K562 (cell line): Measurements from ENCODE around the gene HOXA5. TPM values are rescaled to one million over a fixed set of nuclear protein-coding genes. Genes with fewer than 3 reads are reported as not detected.

ENCODE experiments used
- HMGN3 ChIP-seq: IDR thresholded peaks from 2 replicates; pipeline ENCODE4 v1.6.1; 2011; ENCODE audit warnings: borderline replicate concordance, low read depth, mild to moderate bottlenecking, mixed read lengths, low read length; ENCODE audit not compliant: insufficient read length; ENCODE audit errors: extremely low read depth
- MAZ ChIP-seq, 2 experiments: fragments of 450-650 bp in 1 of 2; sonication (generic) in 1 of 2; formaldehyde crosslinking; IDR thresholded peaks in 1 of 2; conservative IDR thresholded peaks in 1 of 2; 2 replicates each; pipeline versions ENCODE4 v1.4.0 to v1.5.0; 2020; ENCODE audit warnings: mild to moderate bottlenecking in 1 of 2, missing genetic modification reagents in 1 of 2
- MTA3 ChIP-seq: fragments of 450-650 bp; formaldehyde crosslinking; IDR thresholded peaks from 2 replicates; pipeline ENCODE4 v1.6.1; 2017; ENCODE audit warnings: mild to moderate bottlenecking, borderline replicate concordance
- PBX2 ChIP-seq, 2 experiments: IDR thresholded peaks in 1 of 2; conservative IDR thresholded peaks in 1 of 2; 2 replicates each; pipeline ENCODE4 v1.6.1; 2016; ENCODE audit warnings: low read depth in 2 of 2, mild to moderate bottlenecking in 1 of 2, missing compliant biosample characterization in 1 of 2, missing genetic modification characterization in 1 of 2, moderate library complexity in 1 of 2
- POLR2A ChIP-seq: fragments of 450-650 bp; conservative IDR thresholded peaks from 2 replicates; pipeline ENCODE4 v1.6.1; 2016
- PTRF ChIP-seq: fragments of 450-650 bp; IDR thresholded peaks from 2 replicates; pipeline ENCODE4 v1.6.1; 2016; ENCODE audit warnings: mild to moderate bottlenecking, missing genetic modification characterization, missing compliant biosample characterization
- RBM25 ChIP-seq: fragments of 200-400 bp; formaldehyde crosslinking; IDR thresholded peaks from 2 replicates; pipeline ENCODE4 v1.6.1; 2018; ENCODE audit warnings: low read length, low read depth, moderate library complexity; ENCODE audit not compliant: severe bottlenecking
- SAFB2 ChIP-seq: fragments of 200-400 bp; formaldehyde crosslinking; IDR thresholded peaks from 2 replicates; pipeline ENCODE4 v1.6.1; 2018; ENCODE audit warnings: borderline replicate concordance, low read length, low read depth, moderate library complexity; ENCODE audit not compliant: severe bottlenecking
- TFE3 ChIP-seq: fragments of 450-650 bp; formaldehyde crosslinking; IDR thresholded peaks from 2 replicates; pipeline ENCODE4 v1.4.0; 2020; ENCODE audit warnings: mild to moderate bottlenecking, mixed read lengths
- ZBTB7A ChIP-seq: IDR thresholded peaks from 2 replicates; pipeline ENCODE4 v1.6.1; 2011; ENCODE audit warnings: low read depth, mild to moderate bottlenecking, low read length, moderate library complexity, borderline replicate concordance; ENCODE audit not compliant: control insufficient read depth
- ZNF512 ChIP-seq: IDR thresholded peaks from 2 replicates; pipeline ENCODE4 v1.6.1; 2016; ENCODE audit warnings: missing genetic modification characterization, missing compliant biosample characterization
- ZNF551 ChIP-seq: fragments of 250-450 bp; sonication (Bioruptor Pico); IDR thresholded peaks from 2 replicates; pipeline ENCODE4 v1.5.0; 2021; ENCODE audit warnings: mild to moderate bottlenecking, moderate library complexity
- polyA plus RNA-seq, 8 experiments: library from polyadenylated mRNA; depleted of rRNA in 4 of 8; stranded (reverse) in 5 of 8; unstranded in 3 of 8; fragments of >200 nt; fragmentation: Nextera tagmentation in 2 of 8; fragmentation: Illumina TruSeq in 1 of 8; extraction: Ambion mirVana in 2 of 8; extraction: Trizol in 1 of 8; gene quantifications; 2 replicates each; pipeline versions ENCODE4 v1.2.1 to v1.2.3, GENCODE V29; 2011 to 2014; ENCODE audit warnings: inconsistent platforms in 1 of 8, missing spikeins in 1 of 8
- total RNA-seq, 7 experiments: library from RNA; depleted of rRNA in 6 of 7; stranded (reverse); fragments of >200 nt in 6 of 7; fragmentation: Illumina TruSeq in 2 of 7; extraction: Trizol in 2 of 7; gene quantifications; 2 replicates each; pipeline versions ENCODE4 v1.2.1 to v1.2.3, GENCODE V29; 2011 to 2021; ENCODE audit warnings: low replicate concordance in 1 of 7

Gene HOXA5
- total and polyA plus RNA-seq, 9 of the 15 experiments (the other 6 are each of a cell fraction or from before 2014, with no cell fraction given), result 0.13 TPM; not detected in 8

- TF ChIP-seq PTRF (tag), result no peak
- TF ChIP-seq MTA3, result no peak
- TF ChIP-seq POLR2A, result no peak
- TF ChIP-seq HMGN3, result no peak
- TF ChIP-seq ZNF512, result peak; percentile 60
- TF ChIP-seq PBX2 (CRISPR knock-in tag; IDR thresholded peaks at IDR 0.05; ENCODE audit: low read depth), result no peak
- TF ChIP-seq PBX2 (tag; conservative IDR thresholded peaks at IDR 0.05; ENCODE audit: low read depth), result peak; percentile 60; the same call in 1 of the 2 replicates
- no peak for TF ChIP-seq MAZ (CRISPR knock-in tag; conservative IDR thresholded peaks at IDR 0.05 in 1 of 2, IDR thresholded peaks at IDR 0.05 in 1 of 2)
- no peak for TF ChIP-seq ZNF551 (CRISPR knock-in tag)
- TF ChIP-seq ZBTB7A, result no peak
- no peak for TF ChIP-seq RBM25
- TF ChIP-seq SAFB2, result no peak
- TF ChIP-seq TFE3 (CRISPR knock-in tag), result peak; percentile 31
Measured at GRCh38 chr7:27102581-27103442, 40.7 kb downstream of the HOXA5 start, which contains the start of gene HOXA2 (continued).
